H1 (cell line): ENCODE results near the gene RBM47.

Experiments
- CBX5 ChIP-seq: fragments of 300-800, 300-1000 bp; sonication (generic); IDR thresholded peaks from 2 replicates; pipeline ENCODE4 v1.7.1; 2016; ENCODE audit warnings: antibody characterized with exemption, low read length, low read depth
- CBX8 ChIP-seq: fragments of 300-800, 300-1000 bp; sonication (generic); IDR thresholded peaks from 2 replicates; pipeline ENCODE4 v1.7.1; 2016; ENCODE audit warnings: low read depth, low read length, borderline replicate concordance
- EZH2 ChIP-seq: fragments of 200-600 bp; sonication (generic); IDR thresholded peaks from 2 replicates; pipeline ENCODE4 v1.7.1; 2012; ENCODE audit warnings: low read depth, mild to moderate bottlenecking, moderate library complexity, low read length, inconsistent platforms; ENCODE audit not compliant: severe bottlenecking
- HDAC2 ChIP-seq, 2 experiments: fragments of 300-600 bp in 1 of 2; sonication (generic) in 1 of 2; IDR thresholded peaks; 2 replicates each; pipeline ENCODE4 v1.6.1; 2011 to 2012; ENCODE audit warnings: low read depth in 2 of 2, low read length in 2 of 2, mild to moderate bottlenecking in 2 of 2, moderate library complexity in 2 of 2, borderline replicate concordance in 1 of 2, inconsistent platforms in 1 of 2
- MAFK ChIP-seq: IDR thresholded peaks from 2 replicates; pipeline ENCODE4 v1.6.1; 2012; ENCODE audit warnings: low read depth, mild to moderate bottlenecking, improper control_type of control experiment, low read length
- POLR2A ChIP-seq, 2 experiments: IDR thresholded peaks; 1 replicate in 1 of 2; 2 replicates in 1 of 2; pipeline ENCODE4 v1.6.1; 2011; ENCODE audit warnings: low read depth in 2 of 2, low read length in 2 of 2, mild to moderate bottlenecking in 2 of 2; ENCODE audit errors: control extremely low read depth in 1 of 2
- RAD21 ChIP-seq, 2 experiments: IDR thresholded peaks in 1 of 2; conservative IDR thresholded peaks in 1 of 2; 2 replicates each; pipeline ENCODE4 v1.6.1; 2011; ENCODE audit warnings: low read depth in 2 of 2, low read length in 2 of 2, improper control_type of control experiment in 1 of 2, inconsistent platforms in 1 of 2, mild to moderate bottlenecking in 1 of 2, moderate library complexity in 1 of 2
- TCF12 ChIP-seq: IDR thresholded peaks from 2 replicates; pipeline ENCODE4 v1.6.1; 2011; ENCODE audit warnings: low read depth, mild to moderate bottlenecking, low read length
- TF ChIP-seq, protein P1 (sequence below): IDR thresholded peaks from 2 replicates; pipeline ENCODE4 v1.6.1; 2011; ENCODE audit warnings: low read length, improper control_type of control experiment
- TF ChIP-seq, protein P2 (sequence below), 3 experiments: IDR thresholded peaks; 1 replicate in 2 of 3; 2 replicates in 1 of 3; pipeline versions ENCODE4 v1.5.1 to v1.6.1; 2011; ENCODE audit warnings: low read length in 3 of 3, mild to moderate bottlenecking in 3 of 3, inconsistent platforms in 2 of 3, low read depth in 1 of 3, moderate library complexity in 1 of 3; ENCODE audit not compliant: insufficient read depth in 1 of 3; ENCODE audit errors: control extremely low read depth in 1 of 3

DNA sequence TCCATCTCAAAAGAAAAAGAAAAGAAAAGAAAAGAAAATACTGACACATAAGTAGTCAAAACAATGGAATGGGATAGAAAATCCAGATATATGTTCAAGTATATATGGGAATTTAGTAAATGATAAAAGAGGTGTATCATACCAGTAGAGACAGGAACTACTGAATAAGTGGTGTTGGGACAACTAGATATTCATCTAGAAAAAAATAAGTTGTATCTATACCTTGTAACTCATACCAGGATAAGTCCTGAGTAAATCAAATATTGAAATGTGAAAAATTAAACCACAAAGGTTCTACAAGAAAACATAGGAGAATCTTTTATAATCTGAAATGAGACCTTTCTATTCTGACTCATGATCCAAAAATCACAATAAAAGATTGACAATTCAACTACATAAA is 58.5 kb downstream of the RBM47 start:
- TF ChIP-seq, protein P1, sequence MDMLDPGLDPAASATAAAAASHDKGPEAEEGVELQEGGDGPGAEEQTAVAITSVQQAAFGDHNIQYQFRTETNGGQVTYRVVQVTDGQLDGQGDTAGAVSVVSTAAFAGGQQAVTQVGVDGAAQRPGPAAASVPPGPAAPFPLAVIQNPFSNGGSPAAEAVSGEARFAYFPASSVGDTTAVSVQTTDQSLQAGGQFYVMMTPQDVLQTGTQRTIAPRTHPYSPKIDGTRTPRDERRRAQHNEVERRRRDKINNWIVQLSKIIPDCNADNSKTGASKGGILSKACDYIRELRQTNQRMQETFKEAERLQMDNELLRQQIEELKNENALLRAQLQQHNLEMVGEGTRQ: no peak
- TF ChIP-seq MAFK (no peak), EZH2 (no peak), POLR2A (IDR thresholded peaks at IDR 0.05; ENCODE audit: control extremely low read depth in 1 of 2, low read depth in 2 of 2, low read length in 2 of 2) (no peak), TCF12 (no peak), RAD21 (IDR thresholded peaks at IDR 0.05 in 1 of 2, conservative IDR thresholded peaks at IDR 0.05 in 1 of 2; ENCODE audit: low read depth in 2 of 2, low read length in 2 of 2) (no peak), CBX8 (no peak), HDAC2 (IDR thresholded peaks at IDR 0.05; ENCODE audit: borderline replicate concordance in 1 of 2, low read depth in 2 of 2, low read length in 2 of 2) (no peak), CBX5 (no peak)
- TF ChIP-seq, protein P2, sequence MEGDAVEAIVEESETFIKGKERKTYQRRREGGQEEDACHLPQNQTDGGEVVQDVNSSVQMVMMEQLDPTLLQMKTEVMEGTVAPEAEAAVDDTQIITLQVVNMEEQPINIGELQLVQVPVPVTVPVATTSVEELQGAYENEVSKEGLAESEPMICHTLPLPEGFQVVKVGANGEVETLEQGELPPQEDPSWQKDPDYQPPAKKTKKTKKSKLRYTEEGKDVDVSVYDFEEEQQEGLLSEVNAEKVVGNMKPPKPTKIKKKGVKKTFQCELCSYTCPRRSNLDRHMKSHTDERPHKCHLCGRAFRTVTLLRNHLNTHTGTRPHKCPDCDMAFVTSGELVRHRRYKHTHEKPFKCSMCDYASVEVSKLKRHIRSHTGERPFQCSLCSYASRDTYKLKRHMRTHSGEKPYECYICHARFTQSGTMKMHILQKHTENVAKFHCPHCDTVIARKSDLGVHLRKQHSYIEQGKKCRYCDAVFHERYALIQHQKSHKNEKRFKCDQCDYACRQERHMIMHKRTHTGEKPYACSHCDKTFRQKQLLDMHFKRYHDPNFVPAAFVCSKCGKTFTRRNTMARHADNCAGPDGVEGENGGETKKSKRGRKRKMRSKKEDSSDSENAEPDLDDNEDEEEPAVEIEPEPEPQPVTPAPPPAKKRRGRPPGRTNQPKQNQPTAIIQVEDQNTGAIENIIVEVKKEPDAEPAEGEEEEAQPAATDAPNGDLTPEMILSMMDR (IDR thresholded peaks at IDR 0.05; ENCODE audit: control extremely low read depth in 1 of 3, insufficient read depth in 1 of 3, low read depth in 1 of 3, low read length in 3 of 3): no peak
